HepG2 (cell line): Measurements from ENCODE around the gene CGB5. TPM values are rescaled to one million over a fixed set of nuclear protein-coding genes. Genes with fewer than 3 reads are reported as not detected.

Source experiments
- DNMT1 ChIP-seq: sonication (generic); formaldehyde crosslinking; IDR thresholded peaks from 2 replicates; pipeline ENCODE4 v1.5.1; 2020; ENCODE audit warnings: mild to moderate bottlenecking, missing genetic modification reagents
- DPF2 ChIP-seq: sonication (generic); formaldehyde crosslinking; IDR thresholded peaks from 2 replicates; pipeline ENCODE4 v1.4.0; 2020; ENCODE audit warnings: mild to moderate bottlenecking, low read depth, missing genetic modification reagents, borderline replicate concordance
- EP300 ChIP-seq, 3 experiments: sonication (generic) in 1 of 3; formaldehyde crosslinking in 1 of 3; IDR thresholded peaks; 2 replicates each; pipeline versions ENCODE4 v1.5.1 to v1.6.1; 2011 to 2020; ENCODE audit warnings: low read depth in 2 of 3, low read length in 2 of 3, borderline replicate concordance in 1 of 3, improper control_type of control experiment in 1 of 3, mild to moderate bottlenecking in 1 of 3, missing genetic modification reagents in 1 of 3, moderate library complexity in 1 of 3
- JARID2 ChIP-seq: sonication (generic); formaldehyde crosslinking; IDR thresholded peaks from 2 replicates; pipeline ENCODE4 v1.8.1; 2023; ENCODE audit warnings: missing genetic modification reagents, inconsistent platforms; ENCODE audit not compliant: insufficient replicate concordance
- MAFK ChIP-seq, 2 experiments: IDR thresholded peaks in 1 of 2; conservative IDR thresholded peaks in 1 of 2; 2 replicates each; pipeline ENCODE4 v1.6.1; 2011; ENCODE audit warnings: improper control_type of control experiment in 2 of 2, low read length in 2 of 2
- NPAS2 ChIP-seq: sonication (generic); formaldehyde crosslinking; IDR thresholded peaks from 2 replicates; pipeline ENCODE4 v1.8.0; 2022; ENCODE audit warnings: mild to moderate bottlenecking, missing genetic modification reagents, borderline replicate concordance
- SIX1 ChIP-seq: sonication (generic); formaldehyde crosslinking; IDR thresholded peaks from 2 replicates; pipeline ENCODE4 v1.4.0; 2020; ENCODE audit warnings: missing genetic modification reagents, borderline replicate concordance
- SOX5 ChIP-seq: IDR thresholded peaks from 2 replicates; pipeline ENCODE4 v1.6.1; 2016; ENCODE audit warnings: borderline replicate concordance
- SPEN ChIP-seq: sonication (generic); formaldehyde crosslinking; IDR thresholded peaks from 2 replicates; pipeline ENCODE4 v1.5.1; 2020; ENCODE audit warnings: low read depth, mild to moderate bottlenecking, missing genetic modification reagents
- U2AF2 ChIP-seq: fragments of 200-400 bp; formaldehyde crosslinking; IDR thresholded peaks from 2 replicates; pipeline ENCODE4 v1.6.1; 2017; ENCODE audit warnings: low read depth, mild to moderate bottlenecking, low read length
- ZBTB3 ChIP-seq: sonication (generic); formaldehyde crosslinking; IDR thresholded peaks from 2 replicates; pipeline ENCODE4 v1.4.0; 2020; ENCODE audit warnings: low read depth, mild to moderate bottlenecking, moderate library complexity, missing genetic modification reagents, borderline replicate concordance
- ZFP37 ChIP-seq: sonication (generic); formaldehyde crosslinking; IDR thresholded peaks from 2 replicates; pipeline ENCODE4 v1.4.0; 2020; ENCODE audit warnings: missing genetic modification reagents, borderline replicate concordance
- ZNF136 ChIP-seq: sonication (generic); formaldehyde crosslinking; IDR thresholded peaks from 2 replicates; pipeline ENCODE4 v1.8.1; 2022; ENCODE audit warnings: low read depth, mild to moderate bottlenecking, moderate library complexity, missing genetic modification reagents
- ZNF577 ChIP-seq: sonication (generic); formaldehyde crosslinking; IDR thresholded peaks from 2 replicates; pipeline ENCODE4 v1.4.0; 2020; ENCODE audit warnings: mild to moderate bottlenecking, low read depth, missing genetic modification reagents, borderline replicate concordance
- ZNF75D ChIP-seq: sonication (generic); formaldehyde crosslinking; IDR thresholded peaks from 2 replicates; pipeline ENCODE4 v1.8.1; 2023; ENCODE audit warnings: missing genetic modification reagents, mild to moderate bottlenecking, borderline replicate concordance
- ZNF839 ChIP-seq: sonication (generic); formaldehyde crosslinking; IDR thresholded peaks from 2 replicates; pipeline ENCODE4 v1.4.0; 2020; ENCODE audit warnings: missing genetic modification reagents, mild to moderate bottlenecking, borderline replicate concordance
- polyA plus RNA-seq, 8 experiments: library from polyadenylated mRNA; depleted of rRNA in 3 of 8; stranded (reverse) in 7 of 8; unstranded in 1 of 8; fragments of >200 nt; fragmentation: Illumina TruSeq in 4 of 8; extraction: Trizol in 4 of 8; gene quantifications; 2 replicates each; pipeline versions ENCODE4 v1.2.1 to v1.2.3, GENCODE V29; 2011 to 2016; ENCODE audit warnings: low read depth in 4 of 8, missing spikeins in 1 of 8, mixed read lengths in 1 of 8; ENCODE audit not compliant: insufficient read depth in 1 of 8
- total RNA-seq, 5 experiments: library from RNA; depleted of rRNA; stranded (reverse); fragments of >200 nt; fragmentation: Illumina TruSeq; extraction: Trizol; gene quantifications; 2 replicates each; pipeline ENCODE4 v1.2.3, GENCODE V29; 2016; ENCODE audit warnings: low read depth in 1 of 5
- TF ChIP-seq, protein P1 (sequence below): sonication (generic); formaldehyde crosslinking; IDR thresholded peaks from 2 replicates; pipeline ENCODE4 v1.5.0; 2020; ENCODE audit warnings: mild to moderate bottlenecking, missing genetic modification reagents
- TF ChIP-seq, protein P2 (sequence below): sonication (generic); formaldehyde crosslinking; IDR thresholded peaks from 2 replicates; pipeline ENCODE4 v1.5.1; 2020; ENCODE audit warnings: missing genetic modification reagents, mild to moderate bottlenecking, borderline replicate concordance
- TF ChIP-seq, protein P3 (sequence below): sonication (generic); formaldehyde crosslinking; IDR thresholded peaks from 2 replicates; pipeline ENCODE4 v1.5.0; 2020; ENCODE audit warnings: missing genetic modification reagents
- TF ChIP-seq, protein P4 (sequence below): sonication (generic); formaldehyde crosslinking; conservative IDR thresholded peaks from 2 replicates; pipeline ENCODE4 v1.8.0; 2022; ENCODE audit warnings: missing genetic modification reagents

The CGB5 gene
- total and polyA plus RNA-seq, 2 of the 13 experiments (the other 11 are each of a cell fraction or from before 2014, with no cell fraction given) = not detected

DNA sequence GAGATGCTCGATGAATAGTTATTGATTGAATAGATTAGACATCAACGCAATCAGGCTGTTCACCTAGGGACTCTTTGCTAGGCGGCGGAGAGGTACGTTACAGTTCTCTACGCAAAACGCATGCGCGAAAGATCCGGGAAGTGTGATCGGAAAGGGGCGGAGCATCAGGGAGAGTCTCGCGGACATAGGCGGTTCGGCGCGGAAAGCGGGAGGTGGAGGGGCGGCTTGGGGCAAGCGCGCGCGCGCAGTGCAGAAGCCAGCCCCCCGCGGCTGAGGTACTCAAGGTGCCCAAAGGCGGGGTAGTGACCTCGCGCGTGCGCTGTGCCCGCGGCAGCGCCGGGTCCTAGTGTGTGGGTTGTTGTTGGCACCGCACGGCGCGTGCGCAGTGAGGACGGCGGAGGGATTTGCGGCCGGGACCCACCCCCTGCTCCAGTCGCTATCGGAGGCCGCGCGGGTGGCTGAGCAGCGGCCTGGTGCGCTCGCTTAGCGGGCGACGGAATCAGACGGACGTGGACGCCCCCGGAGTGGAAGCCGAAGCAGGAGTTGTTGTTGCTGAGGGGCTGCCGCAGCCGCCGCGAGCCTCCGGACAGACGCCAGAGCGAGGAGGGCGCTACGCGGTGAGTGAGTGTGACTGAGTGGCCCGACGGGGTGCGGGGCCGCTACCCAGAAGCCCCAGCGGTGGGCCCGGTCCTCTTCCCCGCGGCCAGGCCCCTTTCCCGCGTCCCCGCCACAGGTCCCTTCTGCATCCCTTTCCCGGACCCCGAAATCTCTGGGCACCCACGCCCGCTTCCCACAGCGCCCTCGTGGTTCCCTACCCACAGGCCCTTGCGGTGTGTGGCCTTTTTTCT lies 41.6 kb downstream of the CGB5 start, which contains the start of gene SNRNP70 (continued):
- TF ChIP-seq, protein P1, sequence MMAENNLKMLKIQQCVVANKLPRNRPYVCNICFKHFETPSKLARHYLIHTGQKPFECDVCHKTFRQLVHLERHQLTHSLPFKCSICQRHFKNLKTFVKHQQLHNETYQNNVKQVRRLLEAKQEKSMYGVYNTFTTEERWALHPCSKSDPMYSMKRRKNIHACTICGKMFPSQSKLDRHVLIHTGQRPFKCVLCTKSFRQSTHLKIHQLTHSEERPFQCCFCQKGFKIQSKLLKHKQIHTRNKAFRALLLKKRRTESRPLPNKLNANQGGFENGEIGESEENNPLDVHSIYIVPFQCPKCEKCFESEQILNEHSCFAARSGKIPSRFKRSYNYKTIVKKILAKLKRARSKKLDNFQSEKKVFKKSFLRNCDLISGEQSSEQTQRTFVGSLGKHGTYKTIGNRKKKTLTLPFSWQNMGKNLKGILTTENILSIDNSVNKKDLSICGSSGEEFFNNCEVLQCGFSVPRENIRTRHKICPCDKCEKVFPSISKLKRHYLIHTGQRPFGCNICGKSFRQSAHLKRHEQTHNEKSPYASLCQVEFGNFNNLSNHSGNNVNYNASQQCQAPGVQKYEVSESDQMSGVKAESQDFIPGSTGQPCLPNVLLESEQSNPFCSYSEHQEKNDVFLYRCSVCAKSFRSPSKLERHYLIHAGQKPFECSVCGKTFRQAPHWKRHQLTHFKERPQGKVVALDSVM (CRISPR knock-in tag) = peak; percentile 77
- TF ChIP-seq ZNF839 (no peak), SOX5 (CRISPR knock-in tag) (0 out of 2 replicates have a peak, but pooled peaks have one; percentile 28), SIX1 (peak; percentile 6; the same call in 1 of the 2 replicates), NPAS2 (CRISPR knock-in tag) (no peak), U2AF2 (no peak), MAFK (conservative IDR thresholded peaks at IDR 0.05 in 1 of 2, IDR thresholded peaks at IDR 0.05 in 1 of 2; ENCODE audit: low read length in 2 of 2) (no peak), ZNF136 (CRISPR knock-in tag) (no peak), SPEN (peak; percentile 99), JARID2 (CRISPR knock-in tag) (peak; percentile 70), ZNF577 (CRISPR knock-in tag) (no peak), ZFP37 (no peak), DPF2 (CRISPR knock-in tag) (no peak), ZNF75D (no peak), EP300 (IDR thresholded peaks at IDR 0.05; ENCODE audit: low read depth in 2 of 2, low read length in 2 of 2) (0 out of 4 replicates have a peak, but pooled peaks of 1 of the 2 experiments have one; percentile 19), EP300 (CRISPR knock-in tag; IDR thresholded peaks at IDR 0.05; ENCODE audit: borderline replicate concordance) (no peak), DNMT1 (CRISPR knock-in tag) (no peak), ZBTB3 (CRISPR knock-in tag) (no peak)
- TF ChIP-seq, protein P2, sequence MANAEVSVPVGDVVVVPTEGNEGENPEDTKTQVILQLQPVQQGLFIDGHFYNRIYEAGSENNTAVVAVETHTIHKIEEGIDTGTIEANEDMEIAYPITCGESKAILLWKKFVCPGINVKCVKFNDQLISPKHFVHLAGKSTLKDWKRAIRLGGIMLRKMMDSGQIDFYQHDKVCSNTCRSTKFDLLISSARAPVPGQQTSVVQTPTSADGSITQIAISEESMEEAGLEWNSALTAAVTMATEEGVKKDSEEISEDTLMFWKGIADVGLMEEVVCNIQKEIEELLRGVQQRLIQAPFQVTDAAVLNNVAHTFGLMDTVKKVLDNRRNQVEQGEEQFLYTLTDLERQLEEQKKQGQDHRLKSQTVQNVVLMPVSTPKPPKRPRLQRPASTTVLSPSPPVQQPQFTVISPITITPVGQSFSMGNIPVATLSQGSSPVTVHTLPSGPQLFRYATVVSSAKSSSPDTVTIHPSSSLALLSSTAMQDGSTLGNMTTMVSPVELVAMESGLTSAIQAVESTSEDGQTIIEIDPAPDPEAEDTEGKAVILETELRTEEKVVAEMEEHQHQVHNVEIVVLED = peak; percentile 69; the same call in 1 of the 2 replicates
- TF ChIP-seq, protein P3, sequence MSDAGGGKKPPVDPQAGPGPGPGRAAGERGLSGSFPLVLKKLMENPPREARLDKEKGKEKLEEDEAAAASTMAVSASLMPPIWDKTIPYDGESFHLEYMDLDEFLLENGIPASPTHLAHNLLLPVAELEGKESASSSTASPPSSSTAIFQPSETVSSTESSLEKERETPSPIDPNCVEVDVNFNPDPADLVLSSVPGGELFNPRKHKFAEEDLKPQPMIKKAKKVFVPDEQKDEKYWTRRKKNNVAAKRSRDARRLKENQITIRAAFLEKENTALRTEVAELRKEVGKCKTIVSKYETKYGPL (CRISPR knock-in tag) = peak; percentile 30
- TF ChIP-seq, protein P4, sequence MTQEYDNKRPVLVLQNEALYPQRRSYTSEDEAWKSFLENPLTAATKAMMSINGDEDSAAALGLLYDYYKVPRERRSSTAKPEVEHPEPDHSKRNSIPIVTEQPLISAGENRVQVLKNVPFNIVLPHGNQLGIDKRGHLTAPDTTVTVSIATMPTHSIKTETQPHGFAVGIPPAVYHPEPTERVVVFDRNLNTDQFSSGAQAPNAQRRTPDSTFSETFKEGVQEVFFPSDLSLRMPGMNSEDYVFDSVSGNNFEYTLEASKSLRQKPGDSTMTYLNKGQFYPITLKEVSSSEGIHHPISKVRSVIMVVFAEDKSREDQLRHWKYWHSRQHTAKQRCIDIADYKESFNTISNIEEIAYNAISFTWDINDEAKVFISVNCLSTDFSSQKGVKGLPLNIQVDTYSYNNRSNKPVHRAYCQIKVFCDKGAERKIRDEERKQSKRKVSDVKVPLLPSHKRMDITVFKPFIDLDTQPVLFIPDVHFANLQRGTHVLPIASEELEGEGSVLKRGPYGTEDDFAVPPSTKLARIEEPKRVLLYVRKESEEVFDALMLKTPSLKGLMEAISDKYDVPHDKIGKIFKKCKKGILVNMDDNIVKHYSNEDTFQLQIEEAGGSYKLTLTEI = no peak
